Mammary epithelial cell (primary cell): Measurements from ENCODE around the gene ALKBH2.

ENCODE experiments used
- EZH2 ChIP-seq: IDR thresholded peaks from 2 replicates; pipeline ENCODE4 v1.6.1; 2012; ENCODE audit warnings: low read length, inconsistent platforms, borderline replicate concordance
- TF ChIP-seq, protein P1 (sequence below), 2 donors: IDR thresholded peaks in 1 of 2; conservative IDR thresholded peaks in 1 of 2; 2 replicates each; pipeline ENCODE4 v1.5.1; 2011 to 2012; ENCODE audit warnings: inconsistent platforms in 2 of 2, low read length in 2 of 2, mild to moderate bottlenecking in 2 of 2, control low read depth in 1 of 2, low read depth in 1 of 2; ENCODE audit not compliant: insufficient read depth in 1 of 2; ENCODE audit errors: extremely low read depth in 1 of 2

DNA sequence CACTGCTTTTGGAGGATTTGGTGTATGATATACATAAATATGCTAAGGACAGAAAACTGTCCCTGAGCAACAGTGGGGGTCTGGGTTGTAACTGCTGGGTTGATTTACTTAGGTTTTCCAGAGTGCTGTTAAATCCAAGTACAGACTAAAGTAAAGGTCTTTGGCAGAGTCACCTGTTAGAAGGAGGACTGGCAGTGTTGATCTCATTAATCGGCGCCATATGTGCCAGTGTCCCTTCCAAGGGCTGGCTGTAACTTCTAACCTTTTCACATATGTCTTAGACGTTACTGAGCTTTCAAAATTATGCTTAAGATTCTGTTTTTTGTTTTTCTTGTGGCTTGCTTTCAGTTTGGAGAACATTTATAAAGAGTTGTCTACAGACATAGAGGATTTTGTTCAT is 9.2 kb upstream of the ALKBH2 start:
- no peak for TF ChIP-seq EZH2
- TF ChIP-seq, protein P1, sequence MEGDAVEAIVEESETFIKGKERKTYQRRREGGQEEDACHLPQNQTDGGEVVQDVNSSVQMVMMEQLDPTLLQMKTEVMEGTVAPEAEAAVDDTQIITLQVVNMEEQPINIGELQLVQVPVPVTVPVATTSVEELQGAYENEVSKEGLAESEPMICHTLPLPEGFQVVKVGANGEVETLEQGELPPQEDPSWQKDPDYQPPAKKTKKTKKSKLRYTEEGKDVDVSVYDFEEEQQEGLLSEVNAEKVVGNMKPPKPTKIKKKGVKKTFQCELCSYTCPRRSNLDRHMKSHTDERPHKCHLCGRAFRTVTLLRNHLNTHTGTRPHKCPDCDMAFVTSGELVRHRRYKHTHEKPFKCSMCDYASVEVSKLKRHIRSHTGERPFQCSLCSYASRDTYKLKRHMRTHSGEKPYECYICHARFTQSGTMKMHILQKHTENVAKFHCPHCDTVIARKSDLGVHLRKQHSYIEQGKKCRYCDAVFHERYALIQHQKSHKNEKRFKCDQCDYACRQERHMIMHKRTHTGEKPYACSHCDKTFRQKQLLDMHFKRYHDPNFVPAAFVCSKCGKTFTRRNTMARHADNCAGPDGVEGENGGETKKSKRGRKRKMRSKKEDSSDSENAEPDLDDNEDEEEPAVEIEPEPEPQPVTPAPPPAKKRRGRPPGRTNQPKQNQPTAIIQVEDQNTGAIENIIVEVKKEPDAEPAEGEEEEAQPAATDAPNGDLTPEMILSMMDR (conservative IDR thresholded peaks at IDR 0.05 in 1 of 2, IDR thresholded peaks at IDR 0.05 in 1 of 2; ENCODE audit: extremely low read depth in 1 of 2, insufficient read depth in 1 of 2, low read depth in 1 of 2, low read length in 2 of 2), result no peak
